CD4-positive, alpha-beta T cell treated with Interleukin-4 for 1 hour (primary cell): Measurements from ENCODE around the gene ADSS1.
A peak's percentile ranks its signal among the peaks of the same experiment; 100 is the strongest.

Source experiments
- DNase-seq, 2 donors: peaks; one replicate each; pipeline ENCODE4 v3.0.0-alpha.2; 2020 to 2022

The ADSS1 gene

DNA sequence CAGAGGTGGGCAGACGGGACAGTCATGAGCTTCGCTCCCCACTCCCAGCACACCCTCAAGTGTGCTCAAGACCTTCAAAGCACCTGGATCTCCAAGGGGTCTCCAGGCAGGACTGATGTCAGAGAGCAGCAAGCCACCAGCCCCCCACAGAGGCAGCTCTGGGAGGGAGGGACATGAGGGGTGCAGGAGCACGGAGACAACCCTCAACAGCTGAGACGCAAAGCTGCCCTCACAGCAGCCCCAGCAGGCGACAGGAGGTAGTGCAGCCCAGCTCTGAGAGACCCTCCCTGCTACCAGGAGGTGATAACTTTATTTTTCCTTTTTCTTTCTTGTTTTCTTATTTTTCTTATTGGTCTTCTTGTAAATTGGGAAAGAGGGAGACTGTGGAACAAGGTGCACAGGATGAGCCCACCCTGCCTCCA, 46.8 kb downstream of the ADSS1 start:
- peak in 1 of 2 donors; percentile 20 for DNase-seq

DNA sequence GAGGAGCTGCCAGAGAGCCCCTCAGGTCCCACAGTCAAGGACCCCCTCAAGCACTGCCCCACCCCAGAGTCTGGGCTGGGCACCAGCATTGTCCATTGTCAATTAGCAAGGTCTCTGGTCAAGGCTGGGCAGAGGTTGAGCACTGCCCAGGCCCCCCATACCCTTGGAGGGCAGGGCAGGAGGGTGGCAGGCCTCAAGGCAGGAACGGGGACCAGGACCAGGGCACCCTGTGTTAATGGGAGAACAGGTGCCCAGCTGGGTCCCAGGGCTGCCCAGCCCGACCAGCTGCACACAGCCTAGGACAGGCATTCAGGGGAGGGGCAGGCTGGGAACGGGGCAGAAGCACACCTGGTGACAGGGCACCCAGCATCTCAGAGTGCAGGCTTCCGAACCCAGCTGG, 47.3 kb downstream of the ADSS1 start:
- DNase-seq: no peak

DNA sequence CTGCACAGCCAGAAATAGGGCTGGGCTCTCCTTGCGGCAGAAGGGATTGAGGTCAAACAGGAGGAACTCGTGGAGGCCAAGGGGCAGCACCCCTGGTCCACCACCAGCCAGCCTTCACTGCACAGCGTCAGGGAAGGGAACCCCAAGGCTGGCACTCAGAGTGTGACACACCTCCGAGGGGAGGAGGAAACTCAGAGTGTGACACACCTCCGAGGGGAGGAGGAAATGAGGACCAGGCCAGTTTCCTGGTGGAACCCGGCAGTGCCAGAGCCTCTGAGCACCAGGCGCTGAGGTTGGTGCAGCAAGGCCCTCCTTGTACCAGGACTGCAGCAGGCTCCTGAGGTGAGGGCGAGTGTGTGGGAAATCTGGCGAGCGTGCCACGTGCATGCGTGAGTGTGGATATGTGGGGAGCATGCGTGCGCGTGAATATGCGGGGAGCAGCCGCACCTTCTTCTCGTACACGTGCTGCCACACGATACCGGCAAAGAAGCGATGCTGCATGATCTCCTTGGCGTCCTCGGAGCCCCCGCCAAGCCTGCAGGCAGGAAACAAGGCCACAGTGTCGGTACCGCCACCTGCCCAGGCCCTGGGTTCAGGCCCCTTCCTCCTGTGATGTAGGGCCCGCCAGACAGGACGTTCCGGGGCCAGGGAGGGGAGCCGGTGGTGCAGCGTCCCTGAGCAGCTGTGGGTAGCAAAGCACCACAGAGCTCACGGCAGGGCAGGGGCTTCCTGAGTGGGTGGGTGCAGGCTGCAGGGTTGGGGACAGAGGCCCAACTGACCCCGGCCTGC, 48.1 kb downstream of the ADSS1 start:
- DNase-seq: no peak

DNA sequence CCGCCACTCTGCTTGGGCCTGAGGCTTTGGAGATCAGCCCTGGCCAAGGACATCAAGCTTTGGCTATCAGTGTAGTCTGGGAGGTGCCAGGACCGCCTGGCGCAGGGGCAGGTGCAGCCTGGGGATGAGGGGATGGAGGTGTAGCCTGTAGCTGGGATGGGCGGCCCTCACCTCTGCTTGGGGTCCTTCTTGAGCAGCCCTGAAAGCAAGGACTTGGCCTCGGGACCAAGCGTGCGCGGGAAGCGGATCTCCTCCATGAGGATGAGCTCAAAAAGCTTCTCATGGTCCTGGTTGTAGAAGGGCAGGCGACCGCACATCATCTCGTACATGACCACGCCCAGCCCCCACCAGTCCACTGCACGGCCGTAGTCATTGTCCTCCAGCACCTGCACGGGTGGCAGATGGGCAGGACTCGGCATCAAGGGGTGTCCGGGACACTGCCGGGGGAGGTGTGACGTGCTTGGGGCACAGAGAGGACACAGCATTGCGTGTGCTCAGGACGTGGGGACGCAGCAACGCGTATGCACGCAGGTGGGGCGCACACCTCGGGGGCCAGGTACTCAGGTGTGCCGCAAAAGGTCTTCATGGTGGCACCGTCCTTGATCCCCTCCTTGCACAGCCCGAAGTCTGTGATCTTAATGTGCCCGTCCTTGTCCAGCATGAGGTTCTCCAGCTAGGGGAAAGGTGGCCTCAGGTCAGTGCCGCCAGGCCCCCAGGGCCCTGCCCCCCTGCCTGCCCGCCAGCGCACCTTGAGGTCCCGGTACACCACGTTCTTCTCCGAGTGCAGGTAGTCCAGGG, 48.9 kb downstream of the ADSS1 start:
- no peak for DNase-seq

DNA sequence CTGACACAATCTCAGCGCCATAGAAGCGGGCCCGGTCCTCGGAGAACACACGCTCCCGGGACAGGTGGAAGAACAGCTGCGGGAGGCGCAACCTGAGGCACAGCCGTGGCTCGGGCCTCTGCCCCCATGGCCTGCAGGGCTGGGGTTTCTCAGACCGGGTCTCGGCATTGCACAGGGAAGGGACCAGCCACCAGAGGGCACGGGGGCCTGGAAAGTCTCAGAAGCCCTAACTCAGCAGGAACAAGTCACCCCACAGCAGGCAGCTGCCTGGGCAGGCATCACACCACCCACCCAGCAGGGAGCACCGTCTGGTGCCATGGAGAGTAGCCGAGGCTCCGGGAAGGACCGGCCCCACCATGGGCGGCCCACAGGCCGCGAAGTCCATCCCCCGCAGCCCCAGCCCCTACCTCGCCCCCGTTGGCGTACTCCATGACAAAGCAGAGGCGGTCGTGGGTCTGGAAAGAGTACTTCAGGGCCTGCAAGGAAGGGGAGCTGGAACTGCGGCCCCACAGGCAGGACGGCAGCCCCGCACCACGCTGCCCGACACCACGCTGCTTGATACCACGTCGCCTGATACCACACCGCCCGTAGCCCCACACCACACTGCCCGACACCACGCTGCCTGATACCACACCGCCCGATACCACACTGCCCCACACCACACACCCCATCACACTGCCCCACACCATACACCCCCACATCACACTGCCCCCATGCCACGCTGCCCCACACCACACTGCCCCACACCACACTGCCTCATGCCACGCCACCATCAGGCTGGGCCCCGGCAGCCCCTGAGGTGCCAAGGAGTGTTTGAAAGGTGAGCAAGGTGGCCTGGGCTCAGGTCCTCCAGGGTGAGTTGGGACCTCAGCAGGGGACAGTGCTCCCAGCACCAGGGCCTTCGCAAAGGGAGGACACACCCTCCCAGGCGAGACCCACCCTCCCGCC, 49.8 kb downstream of the ADSS1 start:
- DNase-seq: no peak

DNA sequence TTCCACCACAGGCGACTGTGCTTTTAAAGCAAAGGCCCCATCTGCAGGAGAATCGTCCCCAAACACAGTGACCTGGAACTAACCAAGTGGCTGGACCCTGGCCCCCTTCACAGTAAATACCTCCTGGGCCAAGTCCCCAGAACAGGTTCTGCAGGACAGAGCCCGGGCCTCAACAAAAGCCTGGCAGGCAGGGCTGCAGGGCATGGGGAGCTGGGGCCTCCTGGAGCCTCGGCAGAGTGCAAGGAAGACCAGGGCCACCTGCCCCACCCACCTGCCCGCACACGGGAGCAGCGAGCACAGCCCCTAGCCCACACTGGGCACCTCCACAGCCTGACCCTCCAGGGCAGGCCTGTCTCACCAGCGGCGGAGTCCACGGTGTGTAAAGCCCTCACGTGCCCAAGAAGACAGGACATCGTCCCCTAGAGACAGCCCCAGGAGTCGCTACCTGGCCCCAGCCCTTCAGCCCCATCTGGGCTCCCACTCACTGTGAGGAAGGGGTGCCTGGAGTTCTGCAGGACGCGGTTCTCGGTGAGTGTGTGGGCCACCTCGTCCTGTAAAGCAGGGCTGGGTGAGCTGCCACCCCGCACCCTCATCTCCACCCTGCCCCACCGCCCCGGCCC, 50.5 kb downstream of the ADSS1 start:
- DNase-seq: no peak

DNA sequence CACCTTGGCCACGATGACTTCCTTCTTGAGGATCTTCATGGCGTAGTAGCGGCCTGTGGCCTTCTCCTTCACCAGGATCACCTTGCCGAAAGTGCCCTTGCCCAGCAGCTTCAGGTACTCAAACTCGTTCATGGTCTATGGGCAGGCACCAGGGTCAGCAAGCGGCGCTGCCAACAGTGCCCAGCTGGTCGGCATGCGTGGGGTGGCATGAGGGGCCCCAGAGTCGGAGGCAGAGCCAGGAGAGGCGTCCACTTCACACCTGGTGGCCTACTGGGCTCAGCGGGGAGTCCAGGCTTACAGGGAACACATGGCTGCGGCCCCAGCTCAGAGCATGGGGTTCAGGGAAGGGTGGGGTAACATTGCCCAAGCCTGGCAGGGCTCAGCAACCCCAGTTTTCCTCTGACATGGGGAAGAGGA, 51.1 kb downstream of the ADSS1 start:
- no peak for DNase-seq

- DNase-seq: no peak
Observed at GRCh38 chr14:104776481-104776880, 52.5 kb downstream of the ADSS1 start.

- no peak for DNase-seq
Observed at GRCh38 chr14:104776961-104777807, 53.2 kb downstream of the ADSS1 start.

GRCh38 chr14:104777808-104778249, 53.8 kb downstream of the ADSS1 start:
- no peak for DNase-seq

- DNase-seq: no peak
Observed at GRCh38 chr14:104778694-104779331, 54.8 kb downstream of the ADSS1 start.

DNA sequence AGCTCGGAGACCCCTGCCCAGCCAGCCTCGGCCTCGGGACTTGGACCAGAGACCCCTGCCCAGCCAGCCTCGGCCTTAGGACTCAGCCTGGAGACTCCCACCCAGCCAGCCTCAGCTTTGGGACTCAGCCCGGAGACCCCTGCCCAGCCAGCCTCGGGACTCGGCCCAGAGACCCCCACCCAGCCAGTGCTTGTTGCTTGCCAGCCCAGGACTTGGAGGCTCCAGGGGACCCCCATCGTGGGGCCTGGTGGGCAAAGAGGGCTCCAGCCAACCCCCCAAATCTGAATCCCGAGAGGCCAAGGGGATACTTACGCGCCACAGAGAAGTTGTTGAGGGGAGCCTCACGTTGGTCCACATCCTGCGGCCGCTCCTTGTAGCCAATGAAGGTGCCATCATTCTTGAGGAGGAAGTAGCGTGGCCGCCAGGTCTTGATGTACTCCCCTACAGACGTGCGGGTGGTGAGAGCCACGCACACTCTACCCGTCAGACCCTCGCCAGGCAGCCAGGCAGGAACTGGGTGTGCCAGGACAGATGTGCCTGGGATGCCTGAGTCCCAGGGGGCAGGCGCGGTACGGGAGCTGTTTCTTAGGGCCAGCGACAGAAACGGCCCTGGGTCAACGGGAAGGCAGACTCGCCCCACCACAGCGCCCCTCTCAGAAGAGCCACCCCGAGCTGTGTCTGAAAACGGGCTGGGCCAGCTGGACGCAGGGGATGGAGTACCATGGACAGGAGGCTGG, 55.9 kb downstream of the ADSS1 start:
- no peak for DNase-seq

DNA sequence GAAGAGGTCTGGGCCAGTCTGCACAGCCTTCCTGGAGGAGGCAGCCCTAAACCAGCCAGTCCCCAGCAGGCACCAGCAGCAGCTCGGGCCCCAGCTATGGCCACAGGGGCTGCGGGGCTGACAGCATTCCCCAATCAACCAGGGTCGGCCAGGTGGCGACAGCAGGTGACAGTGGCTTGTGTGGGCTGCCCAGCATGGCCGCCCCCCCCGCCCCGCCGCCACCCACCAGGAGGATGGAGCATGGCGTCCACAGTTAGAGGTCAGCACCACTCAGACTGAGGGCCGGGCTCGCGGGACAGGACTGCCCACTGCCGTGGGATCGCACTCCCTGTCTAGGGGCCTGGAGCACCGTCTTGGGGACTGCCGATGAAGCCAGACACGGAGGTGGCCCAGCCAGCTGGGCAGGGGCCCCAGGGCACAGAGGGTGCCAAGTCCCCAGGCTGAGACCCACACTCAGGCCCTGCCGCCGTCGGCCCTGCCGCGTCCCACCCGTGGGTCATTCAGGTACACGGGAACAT, 56.5 kb downstream of the ADSS1 start:
- no peak for DNase-seq

DNA sequence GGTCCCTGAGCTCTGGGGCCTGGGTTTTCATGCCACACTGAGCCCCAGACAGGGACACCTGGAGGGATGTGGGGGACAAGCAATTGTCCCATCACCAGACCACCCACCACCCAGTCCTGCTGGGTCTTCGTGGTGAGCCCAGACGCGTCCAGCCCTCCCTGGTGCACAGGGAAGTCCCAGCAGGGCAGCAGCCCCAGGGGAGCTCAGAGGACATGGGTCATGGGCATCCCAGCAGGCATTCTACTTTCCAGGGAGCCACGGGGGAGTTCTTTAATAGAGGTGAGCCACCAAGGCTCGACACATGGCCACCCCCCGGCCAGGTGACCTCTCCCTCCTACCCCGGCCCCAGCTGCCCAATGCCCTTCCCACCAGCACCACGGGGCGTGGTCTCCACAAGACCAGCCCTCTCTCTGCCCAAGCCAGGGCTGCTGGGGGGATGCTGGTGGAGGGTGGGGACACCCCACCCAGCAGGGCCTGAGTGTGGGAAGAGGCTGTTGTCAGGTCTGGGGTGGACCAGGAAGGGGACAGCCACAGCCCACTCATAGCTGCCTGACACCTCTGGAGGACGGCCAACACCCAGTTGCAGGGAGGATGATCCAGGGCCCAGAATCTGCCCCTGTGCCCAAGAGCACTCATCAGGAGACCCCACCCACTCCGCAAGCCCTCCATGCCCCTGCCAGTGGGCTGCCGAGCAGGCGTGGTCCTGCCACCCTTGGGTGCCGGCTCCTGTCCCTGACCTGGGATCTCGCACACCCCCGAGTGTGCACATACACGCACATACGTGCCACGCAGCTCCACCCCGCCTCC, 57.4 kb downstream of the ADSS1 start:
- DNase-seq: no peak

GRCh38 chr14:104782086-104782807, 58.2 kb downstream of the ADSS1 start:
- no peak for DNase-seq

DNA sequence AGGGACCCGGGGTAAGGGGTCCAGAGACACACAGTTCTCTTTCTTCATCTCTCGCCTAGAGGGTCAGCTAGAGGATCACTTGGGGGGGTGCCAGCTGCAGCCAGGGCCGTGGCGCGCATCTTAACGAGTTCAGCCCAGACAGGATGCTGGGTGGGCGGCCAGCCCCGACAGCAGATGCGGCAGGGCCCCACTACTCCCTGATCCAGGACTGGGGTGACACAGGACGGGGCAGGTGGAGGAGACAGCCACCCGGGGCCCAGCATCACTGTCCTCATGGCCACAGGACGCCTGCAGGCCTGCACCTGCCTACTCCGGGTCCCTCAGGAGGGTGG, 58.7 kb downstream of the ADSS1 start:
- no peak for DNase-seq

GRCh38 chr14:104783484-104784217, 59.6 kb downstream of the ADSS1 start:
- no peak for DNase-seq

- DNase-seq: no peak
Observed at GRCh38 chr14:104784218-104784568, 60.2 kb downstream of the ADSS1 start.
